ENCODE data around the gene ZNF653.
"Not testable (repeated sequence)": the region's sequence is repeated elsewhere in the genome, so short reads cannot be mapped to it uniquely, and the experiment has no call there.

The ZNF653 gene

DNA sequence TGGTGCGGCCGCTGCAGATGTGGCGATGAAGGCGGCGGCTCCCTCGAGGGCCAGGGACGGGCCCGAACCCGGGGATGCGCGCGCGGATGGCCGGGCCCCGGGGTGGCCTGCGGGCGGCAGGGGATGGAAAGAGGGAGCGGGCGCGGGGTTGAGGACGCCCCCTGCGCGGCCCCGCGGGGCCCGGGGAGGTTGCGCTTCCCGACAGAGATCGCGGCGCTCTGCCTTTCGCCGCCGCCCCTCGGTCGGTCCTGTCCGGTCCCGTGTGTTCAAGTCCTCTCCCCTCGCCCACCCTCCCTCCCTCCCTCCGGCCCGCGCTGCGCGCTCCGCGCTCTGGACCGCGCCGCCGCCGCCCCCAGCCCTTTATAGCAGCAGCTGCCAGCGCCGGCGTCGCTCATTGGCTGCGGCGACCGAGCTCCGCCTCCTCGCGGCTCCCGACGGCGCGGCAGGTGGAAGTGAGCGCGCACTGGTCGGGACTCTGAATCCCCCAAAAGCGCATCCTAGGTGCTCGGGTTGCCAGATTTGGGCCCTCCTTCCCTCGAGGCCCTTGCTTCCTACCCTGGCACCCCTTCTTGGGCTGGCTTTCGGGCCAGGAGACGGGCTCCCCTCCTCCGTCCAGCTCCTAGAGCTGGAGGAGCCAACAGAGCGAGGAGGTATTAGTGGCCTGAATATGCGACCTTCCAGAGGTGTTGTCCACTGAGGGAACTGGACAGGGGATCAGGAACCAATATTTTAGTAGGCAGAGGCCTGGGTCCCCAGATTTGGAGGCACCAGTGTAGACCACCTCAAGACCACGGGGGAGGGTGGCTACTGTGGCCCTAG, 24.7 kb downstream of the ZNF653 start, which contains the start of gene ELAVL3:
Gene ELAVL3 (minus strand): TSS at position 332 of the 819 bp plus-strand sequence. CDS start 438 bp downstream, outside the sequence.
- DNase-seq: peak; percentile 49

DNA sequence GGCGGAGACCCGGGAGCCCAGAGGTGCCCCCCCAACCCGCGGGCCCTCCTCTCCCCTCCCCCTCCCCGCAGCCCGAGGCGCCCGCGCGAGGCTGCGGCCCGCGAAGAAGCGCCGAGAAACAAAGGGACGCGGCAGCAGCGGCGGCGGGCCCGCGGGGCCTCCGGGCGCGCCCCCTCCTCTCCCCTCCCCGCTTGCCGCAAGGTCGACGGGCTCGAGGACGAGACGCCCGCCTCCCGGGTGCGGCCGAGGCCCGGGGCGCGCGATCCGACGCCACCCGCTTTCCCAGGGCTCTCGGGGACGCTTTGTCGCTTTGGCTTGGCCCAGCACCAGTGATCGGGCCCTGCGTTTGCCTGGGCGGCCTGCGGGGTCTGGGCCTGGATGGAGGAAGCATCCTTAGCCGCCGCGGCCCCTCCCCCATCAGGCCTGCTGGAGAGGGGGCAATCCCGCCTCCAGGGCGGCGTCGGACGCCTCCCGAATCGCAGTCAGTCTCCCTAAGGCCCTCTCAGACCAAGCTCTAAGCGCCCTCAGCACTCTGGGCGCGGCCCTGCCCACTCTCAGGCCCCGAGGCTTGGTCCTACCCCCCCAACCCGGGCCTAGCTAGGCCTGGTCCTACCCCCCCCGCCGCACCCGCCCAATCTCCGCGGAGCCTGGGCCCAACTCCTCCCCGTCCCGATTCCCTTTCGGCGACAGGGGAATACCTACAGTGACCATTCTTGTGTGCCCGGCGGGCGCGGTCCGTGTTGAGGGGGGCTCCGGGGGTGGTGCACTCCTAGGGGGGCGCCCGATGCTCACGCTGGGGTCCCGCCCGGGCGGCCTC, 25.5 kb downstream of the ZNF653 start:
- no peak for DNase-seq

DNA sequence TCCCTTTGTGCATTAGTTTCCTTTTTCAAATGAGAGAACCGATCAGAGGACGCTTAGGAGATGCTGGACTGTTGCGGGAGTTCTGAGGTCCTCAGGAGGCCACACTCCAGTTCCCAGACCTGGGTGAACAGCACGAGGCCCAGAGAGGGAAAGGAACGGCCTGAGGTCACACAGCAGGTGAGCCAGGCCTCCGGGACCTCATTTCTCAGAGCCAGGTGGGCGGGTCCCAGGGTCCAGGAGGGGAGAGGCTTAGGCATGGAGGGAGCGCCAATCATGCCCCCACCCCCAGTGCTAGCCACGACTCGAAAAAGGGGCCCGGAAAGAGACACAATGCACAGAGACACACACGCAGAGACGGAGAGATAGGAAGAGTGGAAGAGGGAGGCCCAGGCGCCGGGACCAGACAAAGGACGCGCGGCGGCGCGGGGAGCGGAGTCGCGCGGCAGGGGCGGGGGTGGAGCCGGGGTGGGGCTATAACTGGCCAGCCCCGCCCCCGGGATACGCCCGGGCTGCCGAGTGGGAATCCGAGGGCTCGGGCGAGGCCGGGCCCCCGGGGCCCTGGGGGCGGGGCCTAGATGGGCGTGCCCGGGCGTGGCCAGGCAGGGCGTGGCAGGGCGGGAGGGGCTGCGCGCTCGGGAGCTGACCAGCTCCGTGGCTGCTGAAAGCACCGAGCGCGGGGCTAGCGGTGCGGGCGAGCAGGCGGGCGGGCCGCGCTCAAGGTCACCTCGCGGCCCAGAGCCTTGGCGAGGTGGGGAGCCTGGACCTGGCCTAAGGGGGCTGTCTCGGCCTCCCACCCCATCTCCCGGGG, 26.3 kb downstream of the ZNF653 start:
- no peak for DNase-seq

DNA sequence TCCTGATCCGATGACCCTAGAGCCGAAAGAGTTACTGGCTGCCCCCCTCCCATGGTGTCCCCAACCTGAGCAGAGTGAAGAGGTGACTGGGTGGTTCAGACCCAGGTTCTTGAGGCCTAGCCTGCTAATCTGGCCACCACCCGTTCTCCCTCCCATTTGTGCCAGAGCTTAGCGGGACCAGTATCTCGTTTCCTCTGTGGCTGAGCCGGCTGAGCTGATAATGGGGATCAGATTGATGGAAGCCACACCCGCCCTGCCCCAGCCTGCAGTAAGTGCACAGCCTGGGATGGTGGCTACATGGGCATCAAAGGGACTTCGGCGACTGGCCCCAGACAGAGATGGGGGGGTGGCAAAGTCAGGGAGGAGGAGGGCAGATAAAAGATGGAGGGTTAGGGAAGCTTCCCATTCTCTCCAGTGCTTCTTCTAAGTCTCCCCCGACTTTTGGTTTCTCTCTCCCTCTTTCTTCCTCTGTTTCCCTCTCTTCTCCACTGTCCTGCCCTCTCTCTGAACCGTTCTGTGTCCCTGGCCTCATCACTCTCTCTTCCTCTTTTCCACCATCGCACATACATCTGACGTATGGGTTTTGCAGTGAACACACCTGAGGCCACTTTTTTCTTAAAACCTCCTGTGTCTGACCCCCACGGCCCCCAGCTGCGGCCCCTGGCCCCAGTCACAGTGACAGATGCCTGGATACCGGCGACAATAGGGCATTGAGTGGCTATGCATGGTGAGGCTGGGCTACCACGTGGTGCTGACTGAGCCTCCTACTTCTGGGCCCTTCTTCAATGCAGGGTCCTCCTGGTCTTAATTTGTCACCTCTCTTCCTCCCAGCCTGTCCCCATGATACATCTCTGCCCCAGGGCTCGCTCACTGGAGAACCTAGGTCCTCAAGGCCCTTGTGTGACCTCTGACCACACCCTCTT, 27.2 kb downstream of the ZNF653 start:
- no peak for DNase-seq

DNA sequence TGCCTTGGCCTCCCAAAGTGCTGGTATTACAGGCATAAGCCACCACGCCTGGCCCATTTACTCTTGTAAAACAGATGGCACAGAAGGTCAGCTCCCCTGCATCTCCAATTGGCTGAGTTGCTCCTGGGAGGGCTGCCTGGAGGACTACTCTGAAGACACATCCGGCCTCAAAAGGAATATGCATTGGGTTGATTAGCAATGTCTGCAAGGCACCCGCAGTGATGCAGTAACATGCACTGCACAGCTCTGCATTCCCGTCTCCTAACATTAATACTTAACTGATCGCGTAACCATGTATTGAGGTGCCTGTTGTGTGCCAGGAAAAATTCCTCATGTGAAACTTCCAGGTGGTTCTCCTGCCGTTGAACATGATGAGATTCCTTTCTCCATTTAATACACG, 29.8 kb downstream of the ZNF653 start:
- DNase-seq: no peak

DNA sequence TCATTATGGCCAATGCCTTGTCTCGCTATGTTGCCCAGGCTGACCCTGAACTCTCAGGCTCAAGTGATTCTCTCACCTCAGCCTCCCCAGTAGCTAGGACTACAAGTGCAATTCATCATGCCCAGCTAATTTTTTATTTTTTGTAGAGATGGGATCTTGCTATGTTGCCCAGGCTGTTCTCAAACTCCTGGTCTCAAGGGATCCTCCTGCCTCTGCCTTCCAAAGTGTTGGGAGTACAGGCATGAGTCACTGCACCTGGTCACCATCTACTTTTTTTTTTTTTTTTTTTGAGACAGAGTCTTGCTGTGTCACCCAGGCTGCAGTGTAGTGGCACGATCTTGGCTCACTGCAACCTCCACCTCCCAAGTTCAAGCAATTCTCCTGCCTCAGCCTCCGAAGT, 30.3 kb downstream of the ZNF653 start:
- not testable (repeated sequence) for DNase-seq

GRCh38 chr19:11473725-11474124, 31.9 kb downstream of the ZNF653 start:
- DNase-seq: no peak

DNA sequence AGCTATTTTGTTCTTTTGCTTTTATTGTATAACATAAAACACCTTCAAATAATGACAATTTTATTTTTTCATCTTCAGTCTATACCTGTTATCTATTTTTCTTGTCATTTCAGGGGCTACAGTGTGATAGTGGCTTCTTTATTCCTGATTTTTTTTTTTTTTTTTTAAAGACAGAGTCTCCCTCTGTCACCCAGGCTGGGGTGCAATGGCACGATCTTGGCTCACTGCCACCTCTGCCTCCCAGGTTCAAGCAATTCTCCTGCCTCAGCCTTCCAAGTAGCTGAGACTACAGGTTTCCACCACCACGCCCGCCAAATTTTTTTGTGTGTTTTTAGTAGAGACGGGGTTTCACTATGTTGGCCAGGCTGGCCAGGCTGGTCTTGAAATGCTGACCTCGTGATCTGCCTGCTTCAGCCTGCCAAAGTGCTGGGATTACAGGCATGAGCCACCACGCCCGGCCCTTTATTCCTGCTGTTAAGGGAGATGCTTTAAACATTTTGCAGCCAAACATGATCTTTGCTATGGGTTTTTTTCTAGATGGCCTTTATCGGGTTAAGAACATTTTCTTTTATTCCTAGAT, 37.3 kb downstream of the ZNF653 start:
- not testable (repeated sequence) for DNase-seq

DNA sequence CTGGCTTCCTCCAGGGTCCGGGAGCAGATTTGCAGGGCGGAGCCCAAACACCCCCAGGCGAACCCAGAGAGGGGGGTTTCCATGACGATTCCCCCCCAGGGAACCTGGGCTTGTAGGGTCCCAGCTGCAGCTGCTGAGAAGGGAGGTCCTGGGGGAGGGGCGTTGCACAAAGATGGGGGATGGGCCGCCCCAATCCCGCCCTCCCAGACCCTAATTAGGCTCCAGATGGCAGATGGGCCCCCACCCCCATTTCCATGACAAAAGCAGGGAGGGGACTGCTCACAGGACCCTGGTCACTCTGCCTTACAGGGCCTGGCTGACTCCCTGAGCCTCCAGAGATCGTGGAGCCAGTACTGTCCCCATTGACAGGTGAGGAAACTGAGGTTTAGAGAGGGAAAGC, 40.0 kb downstream of the ZNF653 start:
- no peak for DNase-seq

- DNase-seq: no peak
Measured at GRCh38 chr19:11464333-11465265, 41.0 kb downstream of the ZNF653 start.

- DNase-seq: no peak
Measured at GRCh38 chr19:11463391-11463790, 42.2 kb downstream of the ZNF653 start.

DNA sequence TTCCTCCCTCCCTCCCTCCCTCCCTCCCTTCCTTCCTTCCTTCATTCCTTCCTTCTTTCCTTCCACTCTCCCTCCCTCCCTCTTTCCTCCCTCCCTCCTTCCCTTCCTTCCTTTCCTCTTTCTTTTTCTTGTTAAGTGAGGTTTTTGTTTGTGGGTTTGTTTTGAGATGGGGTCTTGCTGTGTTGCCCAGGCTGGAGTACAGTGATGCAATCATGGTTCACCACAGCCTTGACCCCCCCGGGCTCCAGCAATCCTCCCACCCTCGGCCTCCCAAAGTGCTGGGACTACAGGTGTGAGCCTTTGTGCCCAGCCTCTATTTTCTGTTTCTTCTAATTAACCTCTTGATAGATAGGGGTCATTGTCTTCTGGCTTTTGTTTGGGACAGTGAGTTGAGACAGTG, 44.2 kb downstream of the ZNF653 start:
- DNase-seq: no peak

- DNase-seq: no peak
Measured at GRCh38 chr19:11460207-11460606, 45.4 kb downstream of the ZNF653 start.

DNA sequence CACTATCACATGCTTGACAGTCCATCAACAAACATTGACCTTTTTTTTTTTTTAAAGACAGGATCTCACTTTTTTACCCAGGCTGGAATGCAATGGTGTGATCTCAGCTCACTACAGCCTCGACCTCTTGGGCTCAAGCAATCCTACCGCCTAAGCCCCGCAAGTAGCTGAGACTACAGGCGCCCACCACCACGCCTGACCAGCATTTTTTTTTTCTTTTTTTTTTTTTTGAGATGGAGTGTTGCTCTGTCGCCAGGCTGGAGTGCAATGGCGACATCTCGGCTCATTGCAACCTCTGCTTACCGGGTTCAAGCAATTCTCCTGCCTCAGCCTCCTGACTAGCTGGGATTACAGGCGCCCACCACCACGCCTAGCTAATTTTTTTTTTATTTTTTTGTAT, 46.7 kb downstream of the ZNF653 start:
- not testable (repeated sequence) for DNase-seq

DNA sequence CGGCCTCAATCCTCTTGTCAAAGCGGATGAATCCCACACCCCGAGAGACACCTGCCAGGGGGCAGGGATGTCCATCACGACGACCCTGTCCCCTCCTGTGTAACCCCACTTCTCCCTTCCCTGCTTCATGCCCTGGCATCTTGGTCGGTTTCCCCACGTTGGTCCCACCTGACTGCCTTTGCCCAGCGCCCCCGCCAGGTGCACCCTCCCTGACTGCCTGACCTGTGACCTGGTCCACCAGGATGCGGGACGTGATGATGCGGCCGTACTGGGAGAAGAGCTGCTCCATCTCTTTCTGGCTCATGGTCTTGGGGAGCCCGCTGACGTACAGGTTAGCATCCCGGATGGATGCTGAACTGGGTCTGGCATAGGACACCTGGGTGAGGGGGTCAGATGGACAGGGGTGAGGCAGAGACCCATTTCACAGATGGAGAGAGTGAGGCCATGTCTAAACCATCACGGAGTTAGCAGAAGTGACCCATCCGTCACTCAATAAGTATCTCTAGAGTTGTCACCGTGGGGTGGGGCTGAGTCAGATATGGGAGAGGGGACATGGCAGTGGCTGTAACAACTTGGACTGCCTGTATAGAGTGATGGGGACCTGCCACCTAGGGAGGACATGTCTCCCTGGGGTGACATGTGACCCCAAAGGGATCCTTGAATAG, 47.3 kb downstream of the ZNF653 start:
- no peak for DNase-seq

- DNase-seq: no peak
Measured at GRCh38 chr19:11457831-11458230, 47.8 kb downstream of the ZNF653 start.

DNA sequence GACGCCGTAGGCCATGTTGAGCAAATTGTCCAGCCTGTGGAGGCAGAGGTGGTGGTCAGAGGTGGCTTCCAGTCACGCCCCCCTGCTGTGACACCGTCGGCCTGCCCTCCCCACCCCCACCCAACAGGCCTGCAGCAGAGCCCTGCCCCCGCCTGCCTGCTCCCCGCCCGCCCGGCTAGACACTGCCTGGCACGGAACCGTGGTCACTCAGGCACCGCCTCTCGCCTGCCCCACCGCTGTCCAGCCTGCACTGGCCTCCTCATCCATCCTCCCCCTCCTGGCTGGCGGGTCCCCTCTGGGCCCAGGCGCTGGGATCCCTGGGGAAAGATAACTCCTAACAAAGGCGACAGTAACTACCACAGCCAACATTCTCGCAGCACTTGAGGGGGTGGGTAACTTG, 48.5 kb downstream of the ZNF653 start:
- DNase-seq: no peak

DNA sequence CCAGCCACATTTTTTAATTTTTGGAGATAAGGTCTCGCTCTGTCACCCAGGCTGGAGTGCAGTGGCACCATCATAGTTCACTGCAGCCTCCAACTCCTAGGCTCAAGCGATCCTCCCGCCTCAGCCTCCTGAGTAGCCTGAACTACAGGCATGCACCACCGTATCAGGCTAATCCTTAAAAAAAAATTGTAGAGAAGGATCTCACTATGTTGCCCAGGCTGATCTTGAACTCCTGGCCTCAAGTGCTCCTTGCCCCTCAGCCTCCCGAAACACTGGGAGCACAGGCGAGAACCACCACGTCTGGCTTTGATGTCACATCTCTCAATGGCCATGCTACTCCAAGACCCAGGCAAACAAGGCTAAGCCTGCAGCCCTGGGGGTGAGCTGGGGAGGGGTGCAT, 49.0 kb downstream of the ZNF653 start:
- DNase-seq: no peak

- not testable (repeated sequence) for DNase-seq
Measured at GRCh38 chr19:11455233-11455554, 50.4 kb downstream of the ZNF653 start.
